Panc1 (cell line): ENCODE data around the gene ZP1. TPM values are rescaled to one million over a fixed set of nuclear protein-coding genes. Genes with fewer than 3 reads are reported as not detected.

Experiments
- ATAC-seq: fragments of 200-7000 bp; cut with Tn5 transposase; 2 replicates; pipeline ENCODE4 v1.9.1; 2020; ENCODE audit warnings: mild to moderate bottlenecking, moderate library complexity
- BruUV-seq: library from RNA; stranded (reverse); fragments of 400-500 nt; replicated peaks from 2 replicates; lab custom pipeline; 2021; lab: Mats Ljungman, UMichigan
- CTCF ChIA-PET: fragments of 300-600 bp; sonication (Branson Sonifier 250); formaldehyde crosslinking; loops from one replicate; lab custom pipeline; 2022; ENCODE audit warnings: antibody characterized with exemption; lab: Charles Lee
- POLR2A ChIA-PET: fragments of 300-600 bp; sonication (Branson Sonifier 250); formaldehyde crosslinking; loops from one replicate; lab custom pipeline; 2022; ENCODE audit warnings: antibody characterized with exemption; lab: Charles Lee
- DNase-seq: peaks from one replicate; pipeline ENCODE4 v3.0.0-alpha.2; 2010; ENCODE audit warnings: low read depth, low spot score
- H3K27ac ChIP-seq: 2 replicates; pipeline ENCODE4 v1.5.1; 2011; ENCODE audit warnings: mild to moderate bottlenecking, low read length, inconsistent platforms
- H3K27me3 ChIP-seq: fragments of 200-500 bp; sonication (Bioruptor generic); 2 replicates; pipeline ENCODE4 v1.6.0; 2014; ENCODE audit warnings: low read length, inconsistent platforms; ENCODE audit not compliant: control insufficient read depth, insufficient read depth
- H3K36me3 ChIP-seq: fragments of 200-500 bp; sonication (Bioruptor generic); 2 replicates; pipeline ENCODE4 v1.5.1; 2014; ENCODE audit warnings: inconsistent platforms, mild to moderate bottlenecking, low read length, moderate library complexity; ENCODE audit not compliant: control insufficient read depth, insufficient read depth
- H3K4me1 ChIP-seq: 2 replicates; pipeline ENCODE4 v1.5.1; 2011; ENCODE audit warnings: inconsistent platforms, mild to moderate bottlenecking, low read length, moderate library complexity; ENCODE audit not compliant: control insufficient read depth, insufficient read depth
- H3K4me3 ChIP-seq, 2 experiments: 2 replicates each; pipeline ENCODE4 v1.5.1; 2011 to 2012; ENCODE audit warnings: low read depth in 2 of 2, low read length in 2 of 2, mild to moderate bottlenecking in 2 of 2, inconsistent platforms in 1 of 2, moderate library complexity in 1 of 2
- H3K9me3 ChIP-seq: fragments of 200-500 bp; sonication (Bioruptor generic); 2 replicates; pipeline ENCODE4 v1.5.1; 2014; ENCODE audit warnings: low read depth, mild to moderate bottlenecking, inconsistent platforms, low read length, moderate library complexity; ENCODE audit not compliant: control insufficient read depth, insufficient read depth
- POLR2AphosphoS5 ChIP-seq: IDR thresholded peaks from 2 replicates; pipeline ENCODE4 v1.6.1; 2012; ENCODE audit warnings: mild to moderate bottlenecking, low read depth, low read length, moderate library complexity
- SIN3A ChIP-seq: IDR thresholded peaks from 2 replicates; pipeline ENCODE4 v1.6.1; 2012; ENCODE audit warnings: low read depth, mild to moderate bottlenecking, low read length, moderate library complexity, borderline replicate concordance; ENCODE audit not compliant: insufficient read depth
- TCF7L2 ChIP-seq: IDR thresholded peaks from 2 replicates; pipeline ENCODE4 v1.6.1; 2011; ENCODE audit warnings: mild to moderate bottlenecking, low read depth, low read length, inconsistent platforms
- in situ Hi-C: cut with HindIII; loops from 2 replicates; pipeline ENCODE4 v1.10.0; 2016; ENCODE audit warnings: low sequenced_read_pairs, low pct_unique_long_range_greater_than_20kb
- intact Hi-C: fragments of 100-400 bp; cut with micrococcal nuclease; formaldehyde crosslinking; loops from one replicate; pipeline ENCODE4 v1.10.0; 2022; ENCODE audit not compliant: unreplicated experiment
- total RNA-seq: library from RNA; stranded (reverse); gene quantifications from one replicate; pipeline ENCODE4 v1.2.1, GENCODE V29; 2021; ENCODE audit not compliant: unreplicated experiment
- TF ChIP-seq, protein P1 (sequence below): fragments of 450-650 bp; IDR thresholded peaks from 2 replicates; pipeline ENCODE4 v1.5.1; 2017; ENCODE audit warnings: mild to moderate bottlenecking
- TF ChIP-seq, protein P2 (sequence below), 2 experiments: IDR thresholded peaks; 2 replicates each; pipeline ENCODE4 v1.6.1; 2011 to 2012; ENCODE audit warnings: low read depth in 2 of 2, control low read depth in 1 of 2, low read length in 1 of 2, mild to moderate bottlenecking in 1 of 2, moderate library complexity in 1 of 2; ENCODE audit not compliant: insufficient read depth in 1 of 2

ZP1 gene
- total RNA-seq, 1 experiment from 2014 or later = not detected

DNA sequence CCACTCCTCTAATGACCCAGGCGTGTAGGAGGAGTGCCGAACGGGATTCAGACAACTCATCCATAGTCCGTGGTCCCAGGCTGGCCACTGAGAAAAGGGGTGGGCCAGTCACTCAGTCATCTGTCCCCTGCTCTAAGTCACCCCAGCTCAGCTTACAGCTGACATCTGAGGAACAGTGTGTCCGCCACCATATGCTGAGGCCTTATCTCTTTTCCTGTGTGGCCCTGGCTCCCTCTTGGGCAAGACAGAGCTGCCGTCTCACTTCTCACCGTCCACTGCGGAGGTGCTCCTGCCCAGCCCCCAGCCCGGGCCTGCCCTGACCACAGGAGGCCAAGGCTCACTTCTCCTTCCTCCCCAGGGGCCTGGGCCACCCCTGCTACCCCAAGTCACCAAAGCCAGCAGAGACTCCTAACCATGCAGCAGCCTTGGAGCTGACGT is 18.6 kb upstream of the ZP1 start:
- POLR2A ChIA-PET = no interaction called here
- H3K36me3 ChIP-seq = peaks cover 4% of the 10 kb centered on the region
- H3K4me3 ChIP-seq = no peak overlapping the region
- CTCF ChIA-PET = no interaction called here
- no peak for DNase-seq
- in situ Hi-C loops = no loop called here
- H3K27me3 ChIP-seq = no peaks in the 10 kb centered on the region
- ATAC-seq = no peak
- H3K4me1 ChIP-seq = peaks cover 15% of the 10 kb centered on the region
- TF ChIP-seq POLR2AphosphoS5 (no peak), SIN3A (no peak), TCF7L2 (no peak)
- TF ChIP-seq, protein P1, sequence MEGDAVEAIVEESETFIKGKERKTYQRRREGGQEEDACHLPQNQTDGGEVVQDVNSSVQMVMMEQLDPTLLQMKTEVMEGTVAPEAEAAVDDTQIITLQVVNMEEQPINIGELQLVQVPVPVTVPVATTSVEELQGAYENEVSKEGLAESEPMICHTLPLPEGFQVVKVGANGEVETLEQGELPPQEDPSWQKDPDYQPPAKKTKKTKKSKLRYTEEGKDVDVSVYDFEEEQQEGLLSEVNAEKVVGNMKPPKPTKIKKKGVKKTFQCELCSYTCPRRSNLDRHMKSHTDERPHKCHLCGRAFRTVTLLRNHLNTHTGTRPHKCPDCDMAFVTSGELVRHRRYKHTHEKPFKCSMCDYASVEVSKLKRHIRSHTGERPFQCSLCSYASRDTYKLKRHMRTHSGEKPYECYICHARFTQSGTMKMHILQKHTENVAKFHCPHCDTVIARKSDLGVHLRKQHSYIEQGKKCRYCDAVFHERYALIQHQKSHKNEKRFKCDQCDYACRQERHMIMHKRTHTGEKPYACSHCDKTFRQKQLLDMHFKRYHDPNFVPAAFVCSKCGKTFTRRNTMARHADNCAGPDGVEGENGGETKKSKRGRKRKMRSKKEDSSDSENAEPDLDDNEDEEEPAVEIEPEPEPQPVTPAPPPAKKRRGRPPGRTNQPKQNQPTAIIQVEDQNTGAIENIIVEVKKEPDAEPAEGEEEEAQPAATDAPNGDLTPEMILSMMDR = no peak
- TF ChIP-seq, protein P2, sequence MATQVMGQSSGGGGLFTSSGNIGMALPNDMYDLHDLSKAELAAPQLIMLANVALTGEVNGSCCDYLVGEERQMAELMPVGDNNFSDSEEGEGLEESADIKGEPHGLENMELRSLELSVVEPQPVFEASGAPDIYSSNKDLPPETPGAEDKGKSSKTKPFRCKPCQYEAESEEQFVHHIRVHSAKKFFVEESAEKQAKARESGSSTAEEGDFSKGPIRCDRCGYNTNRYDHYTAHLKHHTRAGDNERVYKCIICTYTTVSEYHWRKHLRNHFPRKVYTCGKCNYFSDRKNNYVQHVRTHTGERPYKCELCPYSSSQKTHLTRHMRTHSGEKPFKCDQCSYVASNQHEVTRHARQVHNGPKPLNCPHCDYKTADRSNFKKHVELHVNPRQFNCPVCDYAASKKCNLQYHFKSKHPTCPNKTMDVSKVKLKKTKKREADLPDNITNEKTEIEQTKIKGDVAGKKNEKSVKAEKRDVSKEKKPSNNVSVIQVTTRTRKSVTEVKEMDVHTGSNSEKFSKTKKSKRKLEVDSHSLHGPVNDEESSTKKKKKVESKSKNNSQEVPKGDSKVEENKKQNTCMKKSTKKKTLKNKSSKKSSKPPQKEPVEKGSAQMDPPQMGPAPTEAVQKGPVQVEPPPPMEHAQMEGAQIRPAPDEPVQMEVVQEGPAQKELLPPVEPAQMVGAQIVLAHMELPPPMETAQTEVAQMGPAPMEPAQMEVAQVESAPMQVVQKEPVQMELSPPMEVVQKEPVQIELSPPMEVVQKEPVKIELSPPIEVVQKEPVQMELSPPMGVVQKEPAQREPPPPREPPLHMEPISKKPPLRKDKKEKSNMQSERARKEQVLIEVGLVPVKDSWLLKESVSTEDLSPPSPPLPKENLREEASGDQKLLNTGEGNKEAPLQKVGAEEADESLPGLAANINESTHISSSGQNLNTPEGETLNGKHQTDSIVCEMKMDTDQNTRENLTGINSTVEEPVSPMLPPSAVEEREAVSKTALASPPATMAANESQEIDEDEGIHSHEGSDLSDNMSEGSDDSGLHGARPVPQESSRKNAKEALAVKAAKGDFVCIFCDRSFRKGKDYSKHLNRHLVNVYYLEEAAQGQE (IDR thresholded peaks at IDR 0.05; ENCODE audit: insufficient read depth in 1 of 2, low read depth in 2 of 2, low read length in 1 of 2) = no peak
- intact Hi-C loops = no loop called here
- H3K27ac ChIP-seq = no peak overlapping the region
- no TSS peak for BruUV-seq
- no peaks in the 10 kb centered on the region for H3K9me3 ChIP-seq

DNA sequence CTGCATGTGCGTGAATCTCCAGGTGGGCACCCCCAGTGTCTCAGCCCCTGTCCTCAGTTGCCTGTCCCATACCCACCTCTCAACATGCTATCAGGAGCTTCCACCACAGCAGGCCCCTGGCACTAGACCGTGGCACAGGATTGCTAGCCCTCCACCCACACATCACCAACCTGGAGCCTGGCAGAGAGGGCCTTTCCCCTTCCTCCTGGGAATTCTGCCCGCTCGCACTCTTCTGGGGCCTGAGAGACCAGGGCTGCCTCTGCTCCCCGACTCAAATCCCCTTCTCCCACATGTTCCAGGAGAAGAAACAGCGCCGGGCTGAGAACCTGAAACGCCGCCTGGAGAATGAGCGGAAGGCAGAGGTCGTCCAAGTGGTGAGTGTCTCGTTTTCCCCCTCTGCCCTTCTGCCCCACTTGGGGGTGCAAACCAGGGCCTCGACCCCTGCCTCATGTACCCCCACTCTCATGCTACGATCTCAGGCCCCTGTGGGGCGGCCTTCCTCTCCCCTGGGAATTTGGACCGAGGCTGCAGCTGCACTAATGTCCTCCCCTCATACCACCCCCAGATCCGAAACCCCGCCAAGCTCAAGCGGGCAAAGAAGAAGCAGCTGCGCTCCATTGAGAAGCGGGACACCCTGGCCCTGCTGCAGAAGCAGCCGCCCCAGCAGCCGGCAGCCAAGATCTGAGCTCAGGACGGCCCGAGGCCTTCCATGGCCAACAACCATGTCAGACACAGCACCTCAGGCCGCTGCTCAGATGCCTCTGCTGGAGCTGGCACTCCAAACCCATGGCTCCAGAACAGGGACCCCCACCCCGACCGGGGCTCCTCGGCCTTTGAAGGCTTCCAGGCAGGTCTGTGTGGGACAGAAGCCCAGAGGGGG is 17.5 kb upstream of the ZP1 start:
- H3K36me3 ChIP-seq = peaks cover 4% of the 10 kb centered on the region
- H3K27me3 ChIP-seq = no peaks in the 10 kb centered on the region
- ChIA-PET POLR2A (no interaction called here), CTCF (interaction anchor here (0.6 kb wide), 1 partner anchor 383 kb away, joined by 4 read pairs; no protein-coding TSS in a partner anchor)
- H3K4me3 ChIP-seq = no peak overlapping the region
- DNase-seq (no peak), ATAC-seq (no peak)
- BruUV-seq = no TSS peak
- in situ Hi-C loops (no loop called here), intact Hi-C loops (no loop called here)
- H3K9me3 ChIP-seq = no peaks in the 10 kb centered on the region
- no peak overlapping the region for H3K27ac ChIP-seq
- TF ChIP-seq, protein P1 = no peak
- TF ChIP-seq, protein P2 (IDR thresholded peaks at IDR 0.05; ENCODE audit: insufficient read depth in 1 of 2, low read depth in 2 of 2, low read length in 1 of 2) = no peak
- TF ChIP-seq POLR2AphosphoS5 (no peak), TCF7L2 (no peak), SIN3A (no peak)
- H3K4me1 ChIP-seq = peaks cover 4% of the 10 kb centered on the region
